Measurements from ENCODE around the gene FAIM2. TPM values are rescaled to one million over a fixed set of nuclear protein-coding genes. Genes with fewer than 3 reads are reported as not detected.

Gene FAIM2
- total RNA-seq, 1 donor from 2014 or later: 0.18 TPM

- Mint-ChIP-seq H3K27ac (ENCODE audit: unreplicated experiment) (peak overlapping the region; percentile 20), H3K27me3 (ENCODE audit: low read depth, unreplicated experiment) (peaks cover 6% of the 10 kb centered on the region), H3K4me1 (ENCODE audit: low read depth, unreplicated experiment) (peaks cover 4% of the 10 kb centered on the region), H3K36me3 (ENCODE audit: low read depth, unreplicated experiment) (no peaks in the 10 kb centered on the region), H3K9me3 (ENCODE audit: unreplicated experiment) (no peaks in the 10 kb centered on the region), H3K4me3 (ENCODE audit: unreplicated experiment) (no peak overlapping the region)
- Histone ChIP-seq H2AFZ (ENCODE audit: low read depth, low read length) (no peak overlapping the region), H3K27ac (ENCODE audit: low read depth, low read length) (no peak overlapping the region), H4K20me1 (ENCODE audit: insufficient read depth, low read length) (no peaks in the 10 kb centered on the region), H3K79me2 (ENCODE audit: insufficient read depth, low read length) (no peaks in the 10 kb centered on the region), H3K36me3 (ENCODE audit: insufficient read depth, low read length) (no peaks in the 10 kb centered on the region), H3K4me1 (ENCODE audit: insufficient read depth, low read length) (no peaks in the 10 kb centered on the region), H3K9ac (ENCODE audit: low read length) (no peak overlapping the region), H3K4me3 (ENCODE audit: insufficient read depth, low read depth, low read length) (no peak overlapping the region), H3K27me3 (ENCODE audit: insufficient read depth, low read length) (no peaks in the 10 kb centered on the region), H3K9me3 (ENCODE audit: insufficient read depth, low read depth, low read length) (no peaks in the 10 kb centered on the region), H3K4me2 (ENCODE audit: low read length) (no peak overlapping the region)
- DNase-seq (ENCODE audit: low read depth) (no peak), FAIRE-seq (no peak)
- no peak for TF ChIP-seq EZH2 (IDR thresholded peaks at IDR 0.05; ENCODE audit: insufficient read depth, low read length)
- no peak for TF ChIP-seq CTCF (IDR thresholded peaks at IDR 0.05; ENCODE audit: insufficient read depth, low read depth, low read length)
Observed at GRCh38 chr12:49937639-49938300, 34.1 kb upstream of the FAIM2 start.

GRCh38 chr12:49936925-49937324 is 33.2 kb upstream of the FAIM2 start:
- Histone ChIP-seq H3K36me3 (ENCODE audit: insufficient read depth, low read length) (no peaks in the 10 kb centered on the region), H4K20me1 (ENCODE audit: insufficient read depth, low read length) (no peaks in the 10 kb centered on the region), H3K4me2 (ENCODE audit: low read length) (no peak overlapping the region), H2AFZ (ENCODE audit: low read depth, low read length) (no peak overlapping the region), H3K27ac (ENCODE audit: low read depth, low read length) (no peak overlapping the region), H3K4me3 (ENCODE audit: insufficient read depth, low read depth, low read length) (no peak overlapping the region), H3K4me1 (ENCODE audit: insufficient read depth, low read length) (no peaks in the 10 kb centered on the region), H3K79me2 (ENCODE audit: insufficient read depth, low read length) (no peaks in the 10 kb centered on the region), H3K27me3 (ENCODE audit: insufficient read depth, low read length) (no peaks in the 10 kb centered on the region), H3K9ac (ENCODE audit: low read length) (no peak overlapping the region), H3K9me3 (ENCODE audit: insufficient read depth, low read depth, low read length) (no peaks in the 10 kb centered on the region)
- Mint-ChIP-seq H3K27me3 (ENCODE audit: low read depth, unreplicated experiment) (peaks cover 3% of the 10 kb centered on the region), H3K4me1 (ENCODE audit: low read depth, unreplicated experiment) (peaks cover 4% of the 10 kb centered on the region), H3K9me3 (ENCODE audit: unreplicated experiment) (no peaks in the 10 kb centered on the region), H3K4me3 (ENCODE audit: unreplicated experiment) (no peak overlapping the region), H3K27ac (ENCODE audit: unreplicated experiment) (no peak overlapping the region), H3K36me3 (ENCODE audit: low read depth, unreplicated experiment) (no peaks in the 10 kb centered on the region)
- no peak for DNase-seq (ENCODE audit: low read depth)
- no peak for FAIRE-seq
- no peak for TF ChIP-seq CTCF (IDR thresholded peaks at IDR 0.05; ENCODE audit: insufficient read depth, low read depth, low read length)
- TF ChIP-seq EZH2 (IDR thresholded peaks at IDR 0.05; ENCODE audit: insufficient read depth, low read length): no peak

GRCh38 chr12:49934505-49934904 is 30.8 kb upstream of the FAIM2 start:
- no peak overlapping the region for H3K27ac ChIP-seq (ENCODE audit: low read depth, low read length)
- Mint-ChIP-seq H3K4me3 (ENCODE audit: unreplicated experiment) (no peak overlapping the region), H3K4me1 (ENCODE audit: low read depth, unreplicated experiment) (peaks cover 15% of the 10 kb centered on the region), H3K27me3 (ENCODE audit: low read depth, unreplicated experiment) (peaks cover 5% of the 10 kb centered on the region), H3K36me3 (ENCODE audit: low read depth, unreplicated experiment) (no peaks in the 10 kb centered on the region), H3K27ac (ENCODE audit: unreplicated experiment) (no peak overlapping the region), H3K9me3 (ENCODE audit: unreplicated experiment) (no peaks in the 10 kb centered on the region)
- H3K4me2 ChIP-seq (ENCODE audit: low read length): no peak overlapping the region
- H3K79me2 ChIP-seq (ENCODE audit: insufficient read depth, low read length): no peaks in the 10 kb centered on the region
- DNase-seq (ENCODE audit: low read depth) (no peak), FAIRE-seq (no peak)
- no peaks in the 10 kb centered on the region for H3K4me1 ChIP-seq (ENCODE audit: insufficient read depth, low read length)
- H3K9me3 ChIP-seq (ENCODE audit: insufficient read depth, low read depth, low read length): no peaks in the 10 kb centered on the region
- no peaks in the 10 kb centered on the region for H3K27me3 ChIP-seq (ENCODE audit: insufficient read depth, low read length)
- no peaks in the 10 kb centered on the region for H4K20me1 ChIP-seq (ENCODE audit: insufficient read depth, low read length)
- H3K4me3 ChIP-seq (ENCODE audit: insufficient read depth, low read depth, low read length): no peak overlapping the region
- no peak overlapping the region for H3K9ac ChIP-seq (ENCODE audit: low read length)
- no peaks in the 10 kb centered on the region for H3K36me3 ChIP-seq (ENCODE audit: insufficient read depth, low read length)
- no peak for TF ChIP-seq CTCF (IDR thresholded peaks at IDR 0.05; ENCODE audit: insufficient read depth, low read depth, low read length)
- TF ChIP-seq EZH2 (IDR thresholded peaks at IDR 0.05; ENCODE audit: insufficient read depth, low read length): no peak
- H2AFZ ChIP-seq (ENCODE audit: low read depth, low read length): no peak overlapping the region
